ENCODE data around the gene MAPK10.

DNA sequence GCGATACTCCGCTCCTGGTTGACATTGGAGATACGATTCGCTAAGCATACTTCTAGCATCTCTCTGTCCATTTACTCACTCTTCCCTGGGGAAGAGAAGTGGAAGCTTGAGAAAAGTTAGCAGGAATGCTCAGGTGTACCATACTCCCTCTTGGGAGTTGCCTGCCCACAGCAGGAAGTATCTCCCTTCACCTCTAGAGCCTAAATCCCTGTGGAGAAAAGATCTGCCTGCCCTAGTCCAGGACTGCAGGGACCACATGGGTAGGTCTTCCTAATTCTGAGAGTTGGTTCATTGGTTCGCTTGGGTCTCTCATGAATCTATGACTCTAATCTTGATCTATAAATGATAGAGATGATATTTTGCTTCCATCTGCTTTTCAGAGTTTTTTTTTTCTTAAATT, 26.3 kb upstream of the MAPK10 start:
- TF ChIP-seq, protein P1, sequence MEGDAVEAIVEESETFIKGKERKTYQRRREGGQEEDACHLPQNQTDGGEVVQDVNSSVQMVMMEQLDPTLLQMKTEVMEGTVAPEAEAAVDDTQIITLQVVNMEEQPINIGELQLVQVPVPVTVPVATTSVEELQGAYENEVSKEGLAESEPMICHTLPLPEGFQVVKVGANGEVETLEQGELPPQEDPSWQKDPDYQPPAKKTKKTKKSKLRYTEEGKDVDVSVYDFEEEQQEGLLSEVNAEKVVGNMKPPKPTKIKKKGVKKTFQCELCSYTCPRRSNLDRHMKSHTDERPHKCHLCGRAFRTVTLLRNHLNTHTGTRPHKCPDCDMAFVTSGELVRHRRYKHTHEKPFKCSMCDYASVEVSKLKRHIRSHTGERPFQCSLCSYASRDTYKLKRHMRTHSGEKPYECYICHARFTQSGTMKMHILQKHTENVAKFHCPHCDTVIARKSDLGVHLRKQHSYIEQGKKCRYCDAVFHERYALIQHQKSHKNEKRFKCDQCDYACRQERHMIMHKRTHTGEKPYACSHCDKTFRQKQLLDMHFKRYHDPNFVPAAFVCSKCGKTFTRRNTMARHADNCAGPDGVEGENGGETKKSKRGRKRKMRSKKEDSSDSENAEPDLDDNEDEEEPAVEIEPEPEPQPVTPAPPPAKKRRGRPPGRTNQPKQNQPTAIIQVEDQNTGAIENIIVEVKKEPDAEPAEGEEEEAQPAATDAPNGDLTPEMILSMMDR (IDR thresholded peaks at IDR 0.05), result no peak
- TF ChIP-seq ZFX (IDR thresholded peaks at IDR 0.05; ENCODE audit: borderline replicate concordance), result no peak

Data from 22Rv1 (cell line).